Esophagus muscularis mucosa (tissue), 4 donors: Measurements from ENCODE around the gene UBASH3B. TPM values are rescaled to one million over a fixed set of nuclear protein-coding genes. Genes with fewer than 3 reads are reported as not detected.

Experiments used
- DNase-seq: peaks from one replicate; pipeline ENCODE4 v3.0.0-alpha.2; 2017; ENCODE audit errors: extremely low spot score
- H3K27ac ChIP-seq, 4 donors: fragments of 200-600 bp; sonication (generic); replicated peaks in 1 of 4; 1 replicate in 3 of 4; 2 replicates in 1 of 4; pipeline ENCODE4 v1.5.1; 2016 to 2019; ENCODE audit warnings: mild to moderate bottlenecking in 1 of 4
- H3K27me3 ChIP-seq, 4 donors: fragments of 200-600 bp; sonication (generic); one replicate each; pipeline versions ENCODE4 v1.5.1 to v1.6.0; 2016 to 2019
- H3K36me3 ChIP-seq, 4 donors: fragments of 200-600 bp; sonication (generic); one replicate each; pipeline ENCODE4 v1.5.1; 2016 to 2019
- H3K4me1 ChIP-seq, 4 donors: fragments of 200-600 bp; sonication (generic); one replicate each; pipeline ENCODE4 v1.5.1; 2016 to 2019
- H3K4me3 ChIP-seq, 4 donors: fragments of 200-600 bp; sonication (generic); 1 replicate in 2 of 4; 2 replicates in 2 of 4; pipeline ENCODE4 v1.5.1; 2016 to 2019; ENCODE audit warnings: mild to moderate bottlenecking in 4 of 4, moderate library complexity in 1 of 4
- H3K9me3 ChIP-seq, 4 donors: fragments of 200-600 bp; sonication (generic); 1 replicate in 3 of 4; 2 replicates in 1 of 4; pipeline ENCODE4 v1.5.1; 2016 to 2019
- CTCF ChIP-seq, 3 experiments: fragments of 200-600 bp in 2 of 3; fragments of 450-650 bp in 1 of 3; sonication (generic) in 2 of 3; IDR thresholded peaks; one replicate each; pipeline ENCODE4 v1.5.1; 2017 to 2019; ENCODE audit warnings: antibody characterized with exemption in 3 of 3, mild to moderate bottlenecking in 2 of 3, moderate library complexity in 1 of 3
- EP300 ChIP-seq: sonication (generic); formaldehyde crosslinking; IDR thresholded peaks from one replicate; pipeline ENCODE4 v1.6.1; 2017; ENCODE audit warnings: antibody characterized with exemption
- POLR2A ChIP-seq: fragments of 450-650 bp; IDR thresholded peaks from one replicate; pipeline ENCODE4 v1.6.1; 2017; ENCODE audit warnings: antibody characterized with exemption, moderate library complexity, mild to moderate bottlenecking, low read depth
- POLR2AphosphoS5 ChIP-seq, 2 donors: sonication (generic); formaldehyde crosslinking; IDR thresholded peaks; one replicate each; pipeline ENCODE4 v1.6.1; 2017; ENCODE audit warnings: antibody characterized with exemption in 2 of 2
- WGBS: methylation state at CpG from one replicate; pipeline ENCODE4 v1.1.5; 2018; 5-methylcytosine and 5-hydroxymethylcytosine counted together
- intact Hi-C: fragments of 100-400 bp; cut with DNase I; formaldehyde crosslinking; loops from one replicate; pipeline ENCODE4 v1.15.1; 2023
- total RNA-seq, 4 donors: library from RNA; depleted of rRNA; stranded (reverse); fragments of >200 nt; gene quantifications; one replicate each; pipeline versions ENCODE4 v1.1.0 to v1.2.1, GENCODE V29; 2016

Gene UBASH3B
- total RNA-seq, 4 donors from 2014 or later, result 0.42 to 6.8 (median 1.7) TPM

DNA sequence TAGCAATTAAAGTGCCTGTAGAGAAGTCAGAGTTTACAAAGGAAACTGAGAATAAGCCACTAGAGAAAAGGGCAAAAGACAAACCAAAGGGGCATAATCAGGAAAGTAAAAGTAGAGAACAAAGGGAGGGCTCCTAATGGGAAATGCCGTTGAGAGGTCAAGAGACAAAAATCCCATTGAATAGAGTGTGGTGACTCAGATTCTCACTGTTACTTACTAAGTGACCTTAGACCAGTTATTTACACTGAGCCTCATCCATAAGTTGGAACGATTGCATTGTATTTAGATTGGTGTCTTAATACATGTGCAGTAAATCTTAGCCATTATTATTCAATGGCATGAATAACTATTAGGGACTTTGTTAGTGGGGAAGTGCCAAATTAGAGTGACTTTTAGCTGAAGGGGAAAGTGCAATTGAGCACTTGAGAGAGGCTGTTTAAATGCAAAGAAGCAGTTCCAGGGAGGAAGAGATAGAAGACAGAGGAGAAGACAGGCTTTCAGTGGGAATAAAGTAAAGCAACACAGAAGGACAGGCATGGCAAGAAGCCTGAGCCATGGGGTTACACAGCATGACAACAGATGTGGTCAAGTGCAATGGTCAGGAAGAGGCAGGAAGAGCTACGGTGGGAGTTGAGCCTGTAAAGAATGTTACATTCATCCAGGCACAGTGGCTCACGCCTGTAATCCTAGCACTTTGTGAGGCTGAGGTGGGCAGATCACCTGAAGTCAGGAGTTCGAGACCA, 82.6 kb downstream of the UBASH3B start:
- WGBS, result 76% methylated on average over 5 of the region's 5 CpGs
- Histone ChIP-seq H3K27me3 (peaks cover 0 to 9% (median 0%) of the 10 kb centered on the region in 4 donors), H3K9me3 (no peaks in the 10 kb centered on the region), H3K4me3 (no peak overlapping the region), H3K36me3 (no peaks in the 10 kb centered on the region), H3K27ac (no peak overlapping the region), H3K4me1 (peaks cover 0 to 18% (median 12%) of the 10 kb centered on the region in 4 donors)
- TF ChIP-seq EP300 (no peak), POLR2A (no peak), POLR2AphosphoS5 (IDR thresholded peaks at IDR 0.05) (no peak), CTCF (IDR thresholded peaks at IDR 0.05) (no peak)
- no peak for DNase-seq
- intact Hi-C loops, result no loop called here

GRCh38 chr11:122741613-122742300, 86.2 kb downstream of the UBASH3B start:
- peaks cover 0 to 10% (median 0%) of the 10 kb centered on the region in 4 donors for H3K27me3 ChIP-seq
- WGBS, result 51% methylated on average over 12 of the region's 12 CpGs
- intact Hi-C loops, result no loop called here
- H3K9me3 ChIP-seq, result no peaks in the 10 kb centered on the region
- H3K4me3 ChIP-seq, result no peak overlapping the region
- TF ChIP-seq POLR2AphosphoS5 (IDR thresholded peaks at IDR 0.05) (no peak), POLR2A (no peak), EP300 (no peak), CTCF (IDR thresholded peaks at IDR 0.05) (no peak)
- peak overlapping the region; percentile 19 to 49 (median 42) for H3K27ac ChIP-seq
- H3K4me1 ChIP-seq, result peaks cover 0 to 13% (median 11%) of the 10 kb centered on the region in 4 donors
- H3K36me3 ChIP-seq, result no peaks in the 10 kb centered on the region
- DNase-seq, result no peak

DNA sequence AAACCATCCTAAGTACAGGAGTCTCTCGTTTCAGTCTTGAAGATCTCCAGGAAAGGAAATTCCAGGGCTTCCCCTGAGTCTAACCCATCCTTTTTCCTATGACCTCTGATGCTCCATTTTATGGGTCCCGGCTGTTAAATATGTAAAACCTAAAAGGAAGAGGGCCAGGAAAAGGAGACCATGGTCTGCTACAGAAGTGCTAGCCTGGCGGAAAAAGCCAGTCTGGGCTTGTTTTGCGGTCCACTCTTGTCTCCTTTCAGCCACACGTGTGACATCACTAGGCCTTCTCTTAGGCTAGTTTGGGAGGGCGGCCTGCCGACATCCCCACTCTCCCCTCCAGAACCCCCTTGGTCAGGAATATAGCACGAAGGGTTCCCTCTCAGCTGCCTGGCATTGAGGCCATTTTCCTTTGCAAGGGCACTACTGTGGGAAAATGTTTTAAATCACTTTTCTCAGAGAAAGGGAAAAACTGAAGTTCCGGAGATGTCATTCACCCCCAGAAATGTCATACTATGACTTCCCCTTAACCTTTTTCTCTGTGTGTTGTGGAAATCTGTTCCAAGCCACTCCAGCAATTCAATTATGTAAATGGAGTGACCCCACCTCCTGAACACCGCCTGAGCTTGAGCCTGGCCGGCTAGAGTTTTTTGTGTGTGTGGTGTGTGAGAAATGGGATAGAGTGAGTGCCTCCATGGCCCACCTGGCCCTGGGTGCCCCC, 86.9 kb downstream of the UBASH3B start:
- DNase-seq, result no peak
- H3K27ac ChIP-seq, result peak overlapping the region; percentile 19 to 49 (median 42)

GRCh38 chr11:122743097-122743741, 87.7 kb downstream of the UBASH3B start:
- Histone ChIP-seq H3K36me3 (no peaks in the 10 kb centered on the region), H3K27me3 (peaks cover 0 to 3% (median 0%) of the 10 kb centered on the region in 4 donors), H3K4me3 (no peak overlapping the region), H3K27ac (no peak overlapping the region), H3K4me1 (peaks cover 0 to 15% (median 11%) of the 10 kb centered on the region in 4 donors), H3K9me3 (no peaks in the 10 kb centered on the region)
- TF ChIP-seq POLR2AphosphoS5 (IDR thresholded peaks at IDR 0.05), result no peak
- no peak for TF ChIP-seq POLR2A
- TF ChIP-seq EP300, result no peak
- TF ChIP-seq CTCF (IDR thresholded peaks at IDR 0.05), result no peak
- 98% methylated on average over 6 of the region's 6 CpGs for WGBS
- intact Hi-C loops, result no loop called here
- DNase-seq, result no peak

More for the DNA sequence above, 86.9 kb downstream of the UBASH3B start:
- Histone ChIP-seq H3K9me3 (no peaks in the 10 kb centered on the region), H3K27me3 (peaks cover 0 to 3% (median 0%) of the 10 kb centered on the region in 4 donors), H3K4me1 (peaks cover 0 to 15% (median 11%) of the 10 kb centered on the region in 4 donors), H3K4me3 (no peak overlapping the region), H3K36me3 (no peaks in the 10 kb centered on the region)
- no peak for TF ChIP-seq CTCF (IDR thresholded peaks at IDR 0.05)
- 71% methylated on average over 11 of the region's 11 CpGs for WGBS
- intact Hi-C loops, result no loop called here
